Esophagus (tissue), 2 donors: ENCODE results near the gene HCN4. TPM values are rescaled to one million over a fixed set of nuclear protein-coding genes. Genes with fewer than 3 reads are reported as not detected.

ENCODE experiments used
- H3K27ac ChIP-seq, 2 donors: one replicate each; pipeline ENCODE4 v1.5.1; 2013; ENCODE audit warnings: low read depth in 2 of 2, mild to moderate bottlenecking in 2 of 2, inconsistent platforms in 1 of 2, low read length in 1 of 2, moderate library complexity in 1 of 2
- H3K27me3 ChIP-seq, 2 donors: one replicate each; pipeline ENCODE4 v1.6.1; 2013; ENCODE audit warnings: low read length in 2 of 2, control low read depth in 1 of 2, mild to moderate bottlenecking in 1 of 2; ENCODE audit not compliant: insufficient read depth in 2 of 2, control insufficient read depth in 1 of 2
- H3K36me3 ChIP-seq, 2 donors: one replicate each; pipeline ENCODE4 v1.6.1; 2013; ENCODE audit warnings: low read length in 1 of 2; ENCODE audit not compliant: control insufficient read depth in 2 of 2, insufficient read depth in 2 of 2
- H3K4me1 ChIP-seq, 2 donors: one replicate each; pipeline ENCODE4 v1.6.1; 2013; ENCODE audit warnings: low read length in 1 of 2; ENCODE audit not compliant: control insufficient read depth in 2 of 2, insufficient read depth in 2 of 2
- H3K4me3 ChIP-seq, 2 donors: one replicate each; pipeline ENCODE4 v1.5.1; 2013; ENCODE audit warnings: low read length in 2 of 2, mild to moderate bottlenecking in 2 of 2, low read depth in 1 of 2, moderate library complexity in 1 of 2
- H3K9me3 ChIP-seq, 2 donors: one replicate each; pipeline ENCODE4 v1.6.1; 2013; ENCODE audit warnings: mild to moderate bottlenecking in 2 of 2, low read depth in 1 of 2, low read length in 1 of 2, moderate library complexity in 1 of 2; ENCODE audit not compliant: control insufficient read depth in 2 of 2, insufficient read depth in 1 of 2
- WGBS, 2 donors: extraction: QIAGEN DNeasy Blood & Tissue Kit; methylation state at CpG; one replicate each; pipeline ENCODE4 v1.1.7; 2013; 5-methylcytosine and 5-hydroxymethylcytosine counted together
- polyA plus RNA-seq, 2 donors: library from polyadenylated mRNA; stranded (reverse); fragments of 200-250 nt; gene quantifications; one replicate each; pipeline ENCODE4 v1.2.3, GENCODE V29; 2013
- donor health status: healthy with polysubstance abuse.
- donor health status: Bipolar disorder and iron deficiency.

HCN4 gene
- polyA plus RNA-seq, 2 donors = not detected

DNA sequence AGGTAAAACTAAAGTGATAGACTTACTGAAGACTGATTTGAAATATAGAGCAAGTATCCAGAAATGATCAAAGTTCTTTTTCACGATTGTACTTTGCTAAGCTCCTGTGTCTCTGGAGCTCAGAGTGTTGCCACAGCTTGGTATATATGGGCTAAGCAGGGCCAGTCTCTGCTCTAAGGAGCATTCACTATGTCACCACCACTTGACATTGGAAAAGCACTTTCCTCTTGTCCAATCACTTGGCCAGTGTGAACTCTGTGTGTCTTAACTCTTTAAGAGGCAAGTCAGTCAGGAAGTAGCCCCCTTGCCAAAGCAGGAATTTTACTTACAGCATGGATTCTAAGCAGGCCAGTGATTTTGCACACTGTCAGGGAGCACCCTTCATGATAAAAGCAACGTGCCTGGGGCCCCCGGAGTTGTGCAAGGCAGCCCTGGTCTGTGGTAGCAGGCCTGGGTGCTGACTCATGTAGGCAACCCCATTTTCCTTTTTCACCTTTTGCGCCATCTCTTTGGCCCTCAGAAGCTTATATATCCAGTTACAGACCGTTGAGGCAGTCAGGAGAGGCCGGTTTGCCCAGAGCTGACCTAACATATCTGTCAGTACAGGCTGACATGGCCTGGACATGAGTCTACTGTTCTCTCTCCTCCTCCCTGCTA lies 73.0 kb downstream of the HCN4 start:
- no peaks in the 10 kb centered on the region for H3K9me3 ChIP-seq

DNA sequence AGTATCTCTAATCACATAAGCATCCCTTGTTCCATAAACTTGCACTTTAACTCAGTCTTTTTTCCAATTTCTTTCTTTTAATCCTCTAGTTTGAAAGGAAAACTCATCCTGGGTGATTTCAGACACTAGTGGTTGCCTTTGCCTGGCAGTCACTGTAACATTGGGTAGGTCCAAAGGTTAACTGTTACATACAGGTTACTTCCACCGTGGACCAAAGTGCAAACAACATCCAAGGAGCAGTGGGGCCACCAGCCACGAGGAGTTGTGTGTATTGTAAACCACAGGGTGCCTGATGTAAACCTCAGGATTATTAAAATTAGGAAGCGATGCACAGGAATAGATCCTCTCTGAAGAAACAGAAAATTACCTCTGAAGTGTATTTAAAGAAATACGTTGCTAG lies 75.0 kb downstream of the HCN4 start:
- Histone ChIP-seq H3K36me3 (peaks cover 4 to 12% of the 10 kb centered on the region in 2 donors), H3K4me1 (no peaks in the 10 kb centered on the region), H3K4me3 (no peak overlapping the region), H3K27ac (no peak overlapping the region), H3K27me3 (peaks cover 0 to 2% of the 10 kb centered on the region in 2 donors), H3K9me3 (no peaks in the 10 kb centered on the region)
- WGBS, 2 donors = 68 to 77% methylated on average over 4 of the region's 4 CpGs

More for the DNA sequence above, 73.0 kb downstream of the HCN4 start:
- peaks cover 6 to 10% of the 10 kb centered on the region in 2 donors for H3K36me3 ChIP-seq
- 78 to 83% methylated on average over 6 of the region's 6 CpGs for WGBS, 2 donors
- H3K27me3 ChIP-seq = peaks cover 0 to 2% of the 10 kb centered on the region in 2 donors
- H3K4me3 ChIP-seq = no peak overlapping the region
- H3K4me1 ChIP-seq = no peaks in the 10 kb centered on the region
- no peak overlapping the region for H3K27ac ChIP-seq

GRCh38 chr15:73291441-73291840 lies 77.3 kb downstream of the HCN4 start:
- no peak overlapping the region for H3K4me3 ChIP-seq
- peaks cover 0 to 3% of the 10 kb centered on the region in 2 donors for H3K36me3 ChIP-seq

GRCh38 chr15:73287019-73287418 lies 81.7 kb downstream of the HCN4 start:
- Histone ChIP-seq H3K4me1 (no peaks in the 10 kb centered on the region), H3K36me3 (peaks cover 2 to 8% of the 10 kb centered on the region in 2 donors), H3K27ac (no peak overlapping the region), H3K9me3 (no peaks in the 10 kb centered on the region), H3K27me3 (peaks cover 0 to under 1% of the 10 kb centered on the region in 2 donors), H3K4me3 (no peak overlapping the region)
- WGBS, 2 donors = 65 to 68% methylated on average over 1 of the region's 1 CpG

More at GRCh38 chr15:73291441-73291840, 77.3 kb downstream of the HCN4 start:
- 92 to 100% methylated on average over 1 of the region's 1 CpG for WGBS, 2 donors
- no peaks in the 10 kb centered on the region for H3K9me3 ChIP-seq
- H3K27me3 ChIP-seq = peaks cover 0 to 2% of the 10 kb centered on the region in 2 donors
- no peak overlapping the region for H3K27ac ChIP-seq
- no peaks in the 10 kb centered on the region for H3K4me1 ChIP-seq

- Histone ChIP-seq H3K4me3 (no peak overlapping the region), H3K4me1 (no peaks in the 10 kb centered on the region), H3K36me3 (peaks cover 2 to 8% of the 10 kb centered on the region in 2 donors), H3K27ac (no peak overlapping the region), H3K27me3 (no peaks in the 10 kb centered on the region), H3K9me3 (no peaks in the 10 kb centered on the region)
- 79 to 83% methylated on average over 2 of the region's 2 CpGs for WGBS, 2 donors
These were observed 82.4 kb downstream of the HCN4 start for GRCh38 chr15:73286311-73286710.

DNA sequence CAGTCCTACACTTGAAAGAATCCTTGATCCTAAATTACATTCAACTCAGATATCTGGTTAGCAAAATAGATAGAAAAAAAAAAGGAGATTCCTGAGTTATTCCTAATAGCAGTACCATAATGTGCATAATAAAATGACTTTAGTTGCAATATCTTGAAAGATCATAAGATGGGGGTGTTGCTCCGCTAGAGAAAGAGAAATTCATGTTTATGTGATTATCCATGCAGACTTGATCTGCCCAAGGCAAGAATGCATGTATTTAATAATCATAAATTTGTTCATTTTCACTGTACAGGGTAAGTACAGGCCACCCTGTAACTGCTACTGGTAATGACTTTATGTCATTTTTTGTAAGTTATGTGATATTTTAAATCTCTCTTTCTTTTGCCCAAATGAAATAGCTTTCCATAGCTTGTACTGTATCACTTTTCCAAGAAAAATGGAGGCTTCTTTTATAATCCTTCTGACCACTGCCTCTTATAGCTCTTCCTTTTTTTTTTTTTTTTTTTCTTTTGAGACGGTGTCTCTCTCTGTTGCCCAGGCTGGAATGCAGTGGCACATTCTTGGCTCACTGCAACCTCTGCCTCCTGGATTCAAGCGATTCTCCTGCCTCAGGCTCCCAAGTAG lies 84.6 kb downstream of the HCN4 start:
- 84 to 87% methylated on average over 3 of the region's 3 CpGs for whole genome bisulfite sequencing, 2 donors
- no peaks in the 10 kb centered on the region for H3K27me3 ChIP-seq
- no peak overlapping the region for H3K4me3 ChIP-seq
- no peak overlapping the region for H3K27ac ChIP-seq
- no peaks in the 10 kb centered on the region for H3K4me1 ChIP-seq
- peaks cover 2 to 8% of the 10 kb centered on the region in 2 donors for H3K36me3 ChIP-seq
- no peaks in the 10 kb centered on the region for H3K9me3 ChIP-seq

DNA sequence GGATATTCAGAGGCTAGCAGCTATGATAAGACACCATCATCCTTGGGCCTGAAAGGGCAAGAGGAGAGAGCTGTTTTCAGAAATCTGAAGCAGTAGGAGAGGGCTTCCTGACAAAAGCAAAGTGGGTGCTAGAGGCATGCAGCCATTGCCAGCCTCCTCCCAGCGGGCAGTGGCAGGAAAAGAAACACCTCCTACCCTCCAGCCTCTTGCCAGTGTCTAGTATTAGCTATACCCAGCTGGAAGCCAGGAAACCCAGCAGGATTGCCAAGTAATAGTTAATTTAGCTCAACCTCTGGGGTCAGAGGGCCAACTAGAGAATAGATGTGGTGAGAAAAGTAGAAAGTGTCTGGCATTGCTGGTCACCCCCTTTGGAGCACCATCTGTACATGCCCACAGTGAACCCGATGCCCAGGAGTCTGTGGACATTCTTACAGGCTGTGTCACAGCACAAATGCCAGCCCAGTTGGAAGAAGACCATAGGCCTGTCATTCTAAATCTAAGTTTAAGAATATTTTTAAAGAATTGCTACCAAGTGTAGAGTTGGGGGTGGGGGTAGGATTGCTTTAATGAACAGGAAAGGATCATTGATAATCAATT lies 85.3 kb downstream of the HCN4 start:
- H3K36me3 ChIP-seq = peaks cover 2 to 6% of the 10 kb centered on the region in 2 donors
- H3K4me1 ChIP-seq = no peaks in the 10 kb centered on the region
- H3K4me3 ChIP-seq = no peak overlapping the region
- H3K27me3 ChIP-seq = no peaks in the 10 kb centered on the region
- no peak overlapping the region for H3K27ac ChIP-seq
- 78 to 96% methylated on average over 2 of the region's 2 CpGs for WGBS, 2 donors
- no peaks in the 10 kb centered on the region for H3K9me3 ChIP-seq

GRCh38 chr15:73282567-73283365 lies 86.0 kb downstream of the HCN4 start:
- H3K4me1 ChIP-seq = no peaks in the 10 kb centered on the region
- peaks cover 2 to 6% of the 10 kb centered on the region in 2 donors for H3K36me3 ChIP-seq
- WGBS, 2 donors = 89 to 93% methylated on average over 8 of the region's 8 CpGs
- no peaks in the 10 kb centered on the region for H3K9me3 ChIP-seq
- H3K27me3 ChIP-seq = no peaks in the 10 kb centered on the region
- H3K27ac ChIP-seq = no peak overlapping the region
- H3K4me3 ChIP-seq = no peak overlapping the region

DNA sequence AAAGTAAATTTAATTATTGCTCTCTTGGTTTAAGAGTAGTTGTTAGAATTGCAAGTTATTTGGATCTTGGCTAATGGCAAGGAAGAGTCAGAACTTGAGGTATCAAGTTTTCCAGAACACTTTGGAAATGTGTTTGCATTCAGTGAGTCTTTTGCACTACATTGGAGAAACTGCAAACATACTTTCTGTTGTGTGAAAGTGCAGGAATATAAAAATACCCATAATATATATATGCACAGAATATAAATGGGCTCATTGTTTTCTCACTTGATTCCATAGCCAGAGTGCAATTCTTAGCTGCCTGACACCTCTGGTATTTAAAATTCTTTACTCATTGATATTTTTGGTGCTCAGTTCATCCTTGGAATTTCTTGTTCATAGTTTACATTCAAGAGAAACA lies 92.9 kb downstream of the HCN4 start:
- Histone ChIP-seq H3K4me1 (no peaks in the 10 kb centered on the region), H3K4me3 (no peak overlapping the region), H3K27ac (no peak overlapping the region), H3K9me3 (no peaks in the 10 kb centered on the region), H3K36me3 (peaks cover 0 to 4% of the 10 kb centered on the region in 2 donors), H3K27me3 (no peaks in the 10 kb centered on the region)
